Measurements from ENCODE around the gene INF2.
A peak's percentile ranks its signal among the peaks of the same experiment; 100 is the strongest.
"Not testable (repeated sequence)": the region's sequence is repeated elsewhere in the genome, so short reads cannot be mapped to it uniquely, and the experiment has no call there.

Gene INF2

DNA sequence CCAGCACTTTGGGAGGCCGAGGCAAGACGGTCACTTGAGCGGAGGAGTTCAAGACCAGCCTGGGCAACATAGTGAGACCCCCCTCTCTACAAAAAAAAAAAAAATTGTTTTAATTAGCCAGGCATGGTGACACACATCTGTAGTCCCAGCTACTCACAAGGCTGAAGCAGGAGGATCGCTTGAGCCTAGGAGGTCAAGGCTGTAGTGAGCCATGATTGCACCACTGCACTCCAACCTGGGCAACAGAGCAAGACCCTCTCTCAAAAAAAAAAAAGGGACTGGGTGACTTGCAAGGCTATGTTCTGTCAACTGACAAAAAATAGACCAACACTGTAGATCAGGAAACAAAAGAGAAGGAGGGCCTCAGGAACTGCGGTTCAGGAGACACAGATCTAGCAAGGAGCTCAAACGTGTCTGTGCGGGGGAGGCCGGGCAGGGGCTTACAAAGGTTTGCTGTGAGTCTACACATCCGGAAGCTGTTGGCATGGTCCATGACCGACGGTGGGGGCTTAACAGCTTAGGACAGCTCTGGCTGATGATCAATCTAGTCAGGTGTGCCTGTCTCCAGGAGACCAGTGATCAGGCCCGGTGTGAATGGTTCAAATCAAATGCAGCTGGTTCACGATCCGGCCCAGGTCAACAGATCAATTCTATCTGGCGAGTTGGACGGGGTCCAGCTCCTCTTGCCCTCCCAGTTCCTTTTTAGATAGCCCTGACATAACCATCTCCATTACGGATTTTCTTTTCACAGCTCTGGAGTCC is 31.7 kb upstream of the INF2 start:
- DNase-seq, result no peak

DNA sequence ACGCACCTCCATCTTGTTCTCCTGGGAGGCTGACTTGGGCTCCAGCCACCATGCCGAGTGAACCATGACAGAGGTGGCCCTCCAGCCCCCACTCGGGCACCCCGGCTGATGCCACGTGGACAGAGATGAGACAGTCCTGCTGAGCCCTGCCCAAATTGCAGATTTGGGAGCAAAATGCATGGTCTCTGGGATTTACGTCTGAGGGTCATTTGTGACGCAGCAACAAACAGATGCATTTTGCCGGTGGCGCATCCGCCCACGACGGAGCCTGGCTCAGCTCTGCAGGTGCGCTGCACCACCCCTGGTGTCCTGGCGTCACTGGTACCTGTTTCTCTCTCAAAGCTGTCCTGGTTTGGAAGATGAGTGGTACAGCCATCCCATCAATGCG is 31.1 kb upstream of the INF2 start:
- no peak for DNase-seq

- DNase-seq, result no peak
These were observed 30.3 kb upstream of the INF2 start for GRCh38 chr14:104659146-104659545.

- DNase-seq, result no peak
These were observed 29.5 kb upstream of the INF2 start for GRCh38 chr14:104659764-104660523.

- no peak for DNase-seq
These were observed 28.8 kb upstream of the INF2 start for GRCh38 chr14:104660597-104660996.

- no peak for DNase-seq
These were observed 28.3 kb upstream of the INF2 start for GRCh38 chr14:104661086-104661485.

DNA sequence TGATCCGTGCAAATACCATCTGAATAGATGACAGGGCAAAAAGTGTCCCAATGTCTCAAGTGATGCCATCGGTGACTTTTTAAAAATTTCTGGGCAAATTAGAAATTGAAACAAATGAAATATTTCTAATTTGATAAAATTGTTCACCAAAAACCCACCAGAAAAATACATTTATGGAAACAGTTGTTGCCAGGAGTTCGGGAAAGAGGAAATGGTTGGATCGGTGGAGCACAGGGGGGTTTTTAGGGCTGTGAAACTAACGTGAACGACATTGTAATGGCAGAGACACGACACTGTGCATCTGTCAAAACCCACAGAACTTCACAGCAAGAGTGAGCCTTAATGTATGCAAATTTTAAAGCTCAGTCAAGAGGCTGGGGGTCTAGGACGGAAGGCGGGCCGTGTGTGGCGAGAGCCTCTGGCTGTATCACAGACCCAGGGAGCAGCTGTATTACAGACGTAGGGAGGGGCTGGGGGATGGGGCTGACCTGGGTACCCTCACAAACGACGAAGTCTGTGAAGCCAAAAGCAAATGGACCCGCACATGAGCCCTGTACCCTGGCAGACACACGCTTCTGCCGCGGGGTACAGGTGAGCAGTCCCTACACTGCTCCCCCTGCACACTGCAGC is 27.8 kb upstream of the INF2 start:
- not testable (repeated sequence) for DNase-seq

- DNase-seq, result not testable (repeated sequence)
These were observed 26.9 kb upstream of the INF2 start for GRCh38 chr14:104662472-104662871.

GRCh38 chr14:104664107-104664506 is 25.3 kb upstream of the INF2 start:
- DNase-seq, result no peak

DNA sequence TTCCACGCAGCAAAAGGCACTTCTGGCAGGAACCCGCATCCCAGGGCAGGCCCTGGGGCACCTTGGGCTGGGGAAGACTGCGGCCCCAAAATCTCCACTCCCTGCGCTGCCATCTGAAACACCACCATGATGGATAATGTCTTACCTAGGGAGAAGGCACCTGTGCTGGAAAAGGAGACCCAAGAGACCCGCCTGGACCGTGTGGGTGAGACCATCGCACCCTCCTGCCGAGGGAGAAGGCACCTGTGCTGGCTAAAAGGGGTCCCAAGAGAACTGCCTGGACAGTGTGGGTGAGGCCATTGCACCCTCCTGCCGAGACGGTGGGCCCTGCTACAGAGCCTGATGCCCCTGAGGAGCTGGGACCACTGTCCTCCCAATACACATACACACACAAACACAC is 24.8 kb upstream of the INF2 start:
- DNase-seq, result no peak

DNA sequence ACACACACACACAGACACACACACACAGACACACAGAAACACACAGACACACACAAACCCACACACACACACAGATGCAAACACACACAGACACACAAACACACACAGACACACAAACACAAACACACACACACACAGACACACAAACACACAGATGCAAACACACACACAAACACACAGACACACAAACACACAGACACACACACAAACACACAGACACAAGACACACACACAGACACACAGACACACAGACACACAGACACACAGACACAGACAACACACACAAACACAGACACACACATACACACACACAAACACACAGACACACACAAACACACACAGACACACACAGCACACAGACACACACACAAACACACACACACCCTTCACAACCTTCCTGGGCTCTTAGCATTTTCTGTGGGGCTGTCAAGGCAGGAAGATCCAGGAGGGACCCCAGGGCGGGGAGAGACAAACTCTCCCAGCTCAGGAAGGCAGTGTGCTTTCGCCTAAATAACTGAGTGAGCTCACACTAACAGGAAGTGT is 24.2 kb upstream of the INF2 start:
- DNase-seq, result no peak

GRCh38 chr14:104665657-104666522 is 23.5 kb upstream of the INF2 start:
- DNase-seq, result no peak

- DNase-seq, result not testable (repeated sequence)
These were observed 22.9 kb upstream of the INF2 start for GRCh38 chr14:104666523-104666895.

GRCh38 chr14:104666981-104667380 is 22.4 kb upstream of the INF2 start:
- no peak for DNase-seq

- DNase-seq, result no peak
These were observed 19.7 kb upstream of the INF2 start for GRCh38 chr14:104669697-104670096.

DNA sequence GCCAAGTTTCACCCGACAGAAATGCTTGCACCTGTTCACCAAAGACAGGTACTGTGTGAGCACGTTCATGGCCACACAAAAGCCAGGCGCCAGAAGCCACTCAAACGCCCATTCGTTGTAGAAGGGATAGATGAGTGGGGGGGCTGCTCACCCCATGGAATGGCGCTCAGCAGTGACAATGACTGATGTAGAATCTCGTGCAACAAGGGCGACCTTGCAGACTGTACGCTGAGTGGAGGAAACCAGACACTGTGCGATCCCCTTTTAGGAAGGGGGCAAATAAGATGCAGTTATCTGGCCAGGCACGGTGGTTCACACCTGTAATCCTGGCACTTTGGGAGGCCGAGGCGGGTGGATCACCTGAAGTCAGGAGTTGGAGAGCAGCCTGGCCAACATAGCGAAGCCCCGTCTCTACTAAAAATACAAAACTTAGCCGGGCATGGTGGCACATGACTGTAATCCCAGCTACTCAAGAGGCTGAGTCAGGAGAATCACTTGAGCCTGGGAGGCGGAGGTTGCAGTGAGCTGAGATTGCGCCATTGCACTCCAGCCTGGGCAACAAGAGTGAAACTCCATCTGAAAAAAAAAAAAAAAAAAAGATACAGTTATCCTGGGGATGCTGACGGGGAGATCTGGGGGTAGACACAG is 18.0 kb upstream of the INF2 start:
- not testable (repeated sequence) for DNase-seq

GRCh38 chr14:104672119-104672518 is 17.3 kb upstream of the INF2 start:
- not testable (repeated sequence) for DNase-seq

GRCh38 chr14:104673481-104673880 is 15.9 kb upstream of the INF2 start:
- no peak for DNase-seq

- DNase-seq, result no peak
These were observed 14.0 kb upstream of the INF2 start for GRCh38 chr14:104675447-104675846.

DNA sequence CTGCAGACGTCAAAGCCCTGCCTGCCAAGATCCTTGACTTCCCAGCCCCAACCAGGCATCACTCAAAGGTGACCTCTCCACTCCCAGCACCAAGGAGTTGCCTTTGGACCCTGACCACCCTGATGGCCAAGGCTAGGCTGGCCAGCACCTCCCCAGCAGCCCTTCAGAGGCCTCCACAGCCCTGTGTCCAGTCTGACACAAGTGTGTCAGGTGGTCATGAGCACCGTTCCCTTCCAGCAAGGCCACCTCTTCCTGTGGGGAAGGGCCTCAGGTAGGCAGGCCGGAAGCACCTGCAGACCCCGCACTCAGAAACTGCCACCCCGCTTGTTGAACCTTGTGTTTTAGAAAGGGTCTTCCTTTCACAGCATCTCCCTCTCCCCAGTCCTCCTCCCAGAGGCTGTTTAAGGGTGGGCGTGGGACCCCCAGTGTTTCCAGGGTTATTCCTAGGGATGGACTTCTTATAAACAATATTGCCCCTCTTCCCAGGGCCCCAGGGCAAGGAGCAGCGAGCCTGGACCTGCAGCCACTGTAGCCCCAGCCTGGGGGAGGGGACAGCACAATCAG is 13.2 kb upstream of the INF2 start:
- no peak for DNase-seq

DNA sequence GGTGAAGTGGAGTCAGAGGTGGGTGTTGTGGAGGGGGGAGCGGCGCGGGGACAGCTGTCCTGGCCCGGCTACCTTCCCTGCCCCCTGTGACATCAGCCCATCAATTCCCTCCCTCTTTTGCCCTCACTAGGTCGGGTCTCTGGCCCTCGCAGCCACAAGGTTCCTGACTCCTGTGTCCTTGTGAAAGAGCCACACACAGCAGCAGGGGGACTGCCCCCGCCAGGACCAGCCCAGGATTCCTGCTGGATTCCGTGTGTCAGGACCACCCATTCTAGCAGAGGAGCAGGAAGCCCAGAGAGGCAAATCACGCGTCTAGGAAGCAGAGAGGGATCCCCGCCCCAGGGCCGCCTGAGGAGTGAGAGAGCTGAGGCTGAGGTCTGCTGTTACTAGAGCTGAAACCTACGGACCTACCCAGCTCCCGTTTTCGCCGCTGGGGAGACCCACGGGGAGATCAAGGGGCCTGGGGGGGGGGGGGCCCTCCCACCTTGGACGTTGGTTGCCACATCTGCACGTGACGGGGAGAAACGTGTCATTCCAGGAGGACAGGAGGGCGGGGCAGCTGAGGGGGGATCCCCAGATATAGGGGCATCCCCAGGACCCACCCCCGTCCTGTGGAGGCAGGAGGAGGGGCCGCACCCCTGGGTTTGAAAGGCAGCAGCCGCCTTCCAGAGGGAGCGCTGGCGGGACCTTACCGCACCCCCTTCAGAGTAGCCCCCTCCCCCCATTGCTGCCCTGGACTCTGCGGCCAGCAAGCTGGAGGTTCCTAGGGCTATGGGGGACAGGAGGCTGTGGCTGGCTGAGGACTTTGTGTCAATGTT is 12.5 kb upstream of the INF2 start:
- peak in 2 of 3 experiments; percentile 54 to 70 for DNase-seq
